GM19043 (cell line): ENCODE results near the gene RPL14.
"Not testable (repeated sequence)": the region's sequence is repeated elsewhere in the genome, so short reads cannot be mapped to it uniquely, and the experiment has no call there.

Source experiments
- ATAC-seq: cut with Tn5 transposase; IDR thresholded peaks from one replicate; pipeline ENCODE4 v1.9.1; 2021; ENCODE audit warnings: low read depth; ENCODE audit not compliant: unreplicated experiment

The RPL14 gene

DNA sequence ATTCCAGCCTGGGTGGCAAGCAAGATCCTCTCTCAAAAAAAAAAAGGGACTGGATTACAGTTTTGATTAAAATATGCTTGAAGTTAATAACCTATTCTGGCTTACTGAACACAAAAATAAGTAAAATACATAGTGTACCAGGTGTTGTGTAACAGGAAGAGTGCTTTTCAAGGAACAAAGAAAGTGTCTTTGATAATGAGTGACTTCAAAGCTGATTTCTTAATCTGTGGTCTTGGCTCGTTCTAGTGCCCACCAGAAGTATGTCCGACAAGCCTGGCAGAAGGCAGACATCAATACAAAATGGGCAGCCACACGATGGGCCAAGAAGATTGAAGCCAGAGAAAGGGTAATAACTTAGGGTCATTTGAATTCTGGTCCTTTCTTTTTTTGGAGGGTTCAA is 4.0 kb downstream of the RPL14 start:
- no peak for ATAC-seq

DNA sequence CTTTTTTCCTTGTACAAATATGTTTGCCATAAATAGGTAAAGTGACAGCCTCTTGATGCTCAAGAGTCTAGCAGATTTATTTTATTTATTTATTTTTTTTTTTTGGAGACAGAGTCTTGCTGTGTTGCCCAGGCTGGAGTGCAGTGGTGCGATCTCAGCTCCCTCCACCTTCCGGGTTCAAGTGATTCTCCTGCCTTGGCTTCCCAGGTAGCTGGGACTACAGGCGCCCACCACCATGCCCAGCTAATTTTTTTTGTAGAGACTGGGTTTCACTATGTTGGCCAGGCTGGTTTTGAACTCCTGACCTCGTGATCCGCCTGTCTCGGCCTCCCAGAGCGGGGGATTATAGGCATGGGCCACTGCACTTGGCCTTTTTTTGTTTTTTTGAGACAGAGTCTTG is 5.7 kb downstream of the RPL14 start:
- not testable (repeated sequence) for ATAC-seq

DNA sequence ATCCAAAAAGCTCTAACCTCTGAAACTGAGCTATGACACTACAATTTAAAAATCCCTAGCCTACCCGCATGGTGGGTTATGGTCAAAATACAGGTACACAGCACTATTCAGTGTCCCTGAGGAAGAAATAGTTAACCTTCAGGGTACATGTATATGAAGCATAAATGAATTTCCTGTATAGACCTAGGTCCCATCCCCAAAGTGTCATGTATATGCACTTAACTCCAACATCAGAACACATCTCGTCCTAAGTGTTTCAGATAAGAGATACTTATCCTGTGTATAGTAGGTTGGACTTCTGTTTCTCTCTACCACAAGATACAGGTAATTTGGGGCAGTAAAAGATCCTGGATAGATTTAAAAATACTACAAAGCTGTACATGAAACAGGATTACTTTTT is 6.4 kb downstream of the RPL14 start:
- ATAC-seq, result no peak

DNA sequence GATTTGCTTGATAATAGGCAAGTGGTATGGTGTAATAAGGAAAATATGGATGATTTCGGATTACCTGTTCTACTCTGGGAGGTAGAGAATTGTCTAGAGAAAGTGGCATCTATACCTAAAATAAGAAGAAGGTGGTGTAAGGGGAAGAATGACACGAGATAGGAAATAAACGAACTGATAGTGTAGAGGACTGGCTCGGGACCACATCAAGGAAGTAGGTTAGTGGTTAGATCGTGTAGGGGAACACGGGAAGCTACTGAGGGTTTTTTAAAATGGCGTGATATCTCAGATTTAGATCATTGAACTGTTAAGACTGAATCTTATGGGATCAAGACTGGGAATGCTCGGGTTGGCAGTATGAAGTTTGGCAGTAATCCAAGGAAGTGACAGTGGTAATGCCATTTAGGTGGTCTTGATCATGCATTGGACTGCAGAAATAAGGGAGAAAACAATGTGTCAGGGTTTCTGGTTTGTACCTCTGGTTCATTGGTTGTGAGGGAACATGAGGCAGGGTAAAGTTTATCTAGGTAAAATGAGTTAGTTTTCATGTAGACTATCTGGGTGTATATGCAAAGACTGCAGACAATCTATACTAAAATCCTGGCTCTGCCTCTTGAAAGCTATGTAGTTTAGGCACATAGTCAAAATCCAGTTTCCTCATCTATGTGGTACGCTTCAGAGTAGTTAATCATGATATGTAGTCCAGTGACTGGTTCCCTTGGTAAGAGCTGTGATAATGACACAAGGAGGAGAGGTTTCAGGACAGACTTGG is 7.4 kb downstream of the RPL14 start:
- no peak for ATAC-seq

DNA sequence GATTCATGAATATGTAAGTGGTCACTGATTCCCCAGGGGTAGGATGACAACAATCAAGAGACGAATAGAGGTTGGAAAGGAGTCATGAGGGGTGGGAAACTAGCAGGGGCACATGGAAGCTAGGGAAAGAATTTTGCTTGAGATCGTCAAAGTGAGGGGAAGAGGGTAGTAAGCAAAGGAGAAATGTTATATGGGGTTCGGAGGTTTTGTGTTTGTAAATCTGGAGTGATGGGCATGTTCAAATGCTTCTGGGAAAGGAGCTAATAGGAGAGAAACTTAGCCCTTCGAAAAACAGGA is 7.9 kb downstream of the RPL14 start:
- ATAC-seq, result no peak

DNA sequence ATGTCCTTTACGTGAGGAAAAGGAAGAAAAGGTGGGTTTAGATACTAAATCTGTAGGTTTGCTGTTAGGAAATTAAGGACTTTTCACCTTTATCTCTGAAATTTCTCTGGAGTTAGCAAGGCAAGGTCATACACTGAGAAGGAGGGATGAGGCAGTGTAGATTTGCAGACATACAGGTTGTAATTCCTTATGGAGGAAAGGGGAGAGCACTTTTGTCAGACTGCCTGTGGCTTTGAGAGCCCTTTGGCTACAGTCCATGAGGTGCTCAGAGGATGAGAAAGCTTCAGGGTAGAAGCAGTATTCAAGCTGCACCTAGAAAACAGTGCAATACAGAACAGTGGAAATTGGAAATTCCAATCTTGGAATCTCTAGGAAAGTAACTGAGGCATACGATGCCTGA is 8.3 kb downstream of the RPL14 start:
- no peak for ATAC-seq

DNA sequence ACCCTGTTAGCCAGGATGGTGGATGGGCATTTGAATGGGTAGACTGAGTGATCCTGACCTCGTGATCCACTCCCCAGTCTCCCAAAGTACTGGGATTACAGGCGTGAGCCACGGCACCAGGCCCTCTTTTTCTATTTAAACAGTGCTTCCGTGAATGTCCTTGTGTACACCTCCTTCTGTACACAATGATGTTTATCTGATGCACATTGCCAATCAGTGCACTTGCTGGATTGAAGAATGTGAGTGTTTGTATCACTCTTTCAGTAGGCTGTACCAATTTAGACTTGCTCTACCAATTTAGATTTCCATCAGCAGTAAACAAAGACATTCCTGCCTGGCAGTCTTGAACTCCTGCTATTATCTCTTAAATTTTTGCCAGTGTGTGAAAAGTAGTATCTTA is 10.9 kb downstream of the RPL14 start:
- no peak for ATAC-seq

DNA sequence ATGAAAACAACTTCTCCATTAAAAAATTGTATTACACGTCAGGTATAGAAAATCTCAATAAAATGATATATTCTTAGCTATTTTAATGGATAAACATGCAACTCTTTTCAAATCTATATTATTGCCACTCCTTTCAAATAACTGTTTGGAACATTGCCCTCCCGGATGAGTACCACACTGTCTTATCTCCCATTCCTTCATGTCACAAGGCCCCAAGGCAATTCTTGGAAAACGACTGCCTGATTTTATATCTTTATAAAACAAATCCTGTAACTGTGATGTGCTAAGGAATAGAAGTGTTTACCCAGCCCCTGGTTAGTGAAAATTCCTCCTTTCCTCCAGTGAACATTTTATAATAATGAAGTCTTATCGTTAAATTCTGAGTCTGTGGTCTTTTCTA is 13.6 kb downstream of the RPL14 start:
- no peak for ATAC-seq

DNA sequence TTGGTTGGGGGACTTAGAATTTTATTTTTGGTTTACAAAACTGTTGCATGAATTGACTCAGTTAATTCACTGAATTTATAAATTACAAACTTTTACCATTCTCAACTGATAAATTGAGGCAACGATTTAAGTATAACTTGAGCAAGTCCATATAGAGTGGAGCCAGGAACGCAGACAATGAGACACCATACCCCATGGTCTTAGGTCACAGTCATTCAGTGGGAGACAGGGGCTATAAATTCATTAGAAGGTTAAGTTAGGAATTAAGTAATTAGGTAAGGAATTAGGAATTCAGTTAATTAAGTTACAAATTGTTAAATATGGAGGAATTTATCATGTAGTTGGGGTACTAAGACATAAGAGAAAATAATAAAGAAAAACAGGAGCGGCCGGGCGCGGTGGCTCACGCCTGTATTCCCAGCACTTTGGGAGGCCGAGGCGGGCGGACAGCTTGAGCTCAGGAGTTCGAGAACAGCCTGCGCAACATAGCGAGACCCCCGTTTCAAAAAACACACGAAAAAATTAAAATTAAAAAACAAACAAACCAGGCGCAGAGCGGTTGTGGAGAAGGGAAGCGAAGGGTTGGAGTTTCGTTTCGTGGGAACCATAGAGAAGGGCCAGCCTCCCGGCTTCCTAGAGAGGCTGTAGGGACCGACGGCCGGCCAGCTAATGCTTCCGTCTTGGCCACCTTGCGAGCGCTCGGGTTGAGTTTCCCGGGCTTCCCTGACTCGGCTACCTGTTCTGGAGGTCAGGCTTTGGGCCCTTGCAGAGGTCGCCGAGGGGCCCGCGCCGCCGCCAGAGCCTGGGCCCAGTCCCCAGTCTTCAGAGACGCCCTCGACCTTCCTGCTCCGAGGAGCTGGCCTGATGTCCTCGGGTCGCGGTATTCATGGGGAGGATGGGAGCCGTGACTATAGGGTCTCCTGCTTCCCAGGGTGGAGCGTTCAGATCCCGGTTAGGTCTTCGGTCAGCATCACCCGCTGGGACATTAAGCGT is 19.6 kb downstream of the RPL14 start, which contains the start of gene ZNF619:
Gene ZNF619 (plus strand): TSS at position 645 of the 993 bp plus-strand sequence. CDS start 858 bp downstream, outside the sequence.
- peak; percentile 82 for ATAC-seq

DNA sequence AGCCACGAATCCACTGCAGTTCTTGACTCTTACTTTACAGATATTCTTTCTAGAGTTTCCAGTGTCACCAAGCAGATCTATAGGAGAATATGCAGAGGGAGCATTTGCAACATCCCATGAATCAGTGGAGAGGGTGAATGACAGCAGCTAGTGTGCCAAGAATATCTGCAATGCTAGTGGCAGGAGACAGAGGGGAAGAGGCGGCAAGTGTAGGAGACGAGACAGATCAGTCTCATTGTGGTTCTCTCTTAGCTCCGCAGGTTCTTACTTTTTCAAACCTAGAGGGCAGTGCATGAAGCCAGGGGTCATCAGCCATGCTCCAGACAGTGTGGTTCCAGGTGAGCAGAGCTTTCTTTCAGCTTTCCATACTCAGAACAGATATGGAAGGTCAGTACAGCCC is 20.5 kb downstream of the RPL14 start:
- ATAC-seq, result no peak

DNA sequence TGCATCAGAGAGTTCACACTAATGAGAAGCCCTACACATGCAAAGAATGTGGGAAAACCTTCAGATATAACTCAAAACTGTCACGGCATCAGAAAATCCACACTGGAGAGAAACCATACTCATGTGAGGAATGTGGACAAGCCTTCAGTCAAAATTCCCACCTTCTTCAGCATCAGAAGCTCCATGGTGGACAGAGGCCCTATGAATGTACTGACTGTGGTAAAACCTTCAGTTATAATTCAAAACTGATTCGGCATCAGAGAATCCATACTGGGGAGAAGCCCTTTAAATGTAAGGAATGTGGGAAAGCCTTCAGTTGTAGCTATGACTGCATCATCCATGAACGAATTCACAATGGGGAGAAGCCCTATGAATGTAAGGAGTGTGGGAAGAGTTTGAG is 30.0 kb downstream of the RPL14 start:
- ATAC-seq, result no peak

DNA sequence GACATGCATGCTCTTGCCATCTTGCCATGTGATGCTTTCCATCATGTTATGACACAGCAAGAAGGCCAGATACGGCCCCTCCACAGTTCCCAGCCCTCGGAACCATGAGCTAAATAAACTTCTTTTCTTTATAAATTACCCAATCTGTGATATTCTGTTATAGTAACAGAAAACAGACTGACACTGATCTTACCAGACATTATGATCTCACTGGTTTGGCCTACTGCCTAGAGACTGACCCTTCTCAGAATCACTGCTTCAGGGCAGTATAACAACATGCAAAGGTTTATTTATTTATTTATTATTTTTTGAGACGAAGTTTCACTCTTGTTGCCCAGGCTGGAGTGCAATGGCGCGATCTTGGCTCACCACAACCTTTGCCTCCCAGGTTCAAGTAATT is 33.8 kb downstream of the RPL14 start:
- no peak for ATAC-seq

DNA sequence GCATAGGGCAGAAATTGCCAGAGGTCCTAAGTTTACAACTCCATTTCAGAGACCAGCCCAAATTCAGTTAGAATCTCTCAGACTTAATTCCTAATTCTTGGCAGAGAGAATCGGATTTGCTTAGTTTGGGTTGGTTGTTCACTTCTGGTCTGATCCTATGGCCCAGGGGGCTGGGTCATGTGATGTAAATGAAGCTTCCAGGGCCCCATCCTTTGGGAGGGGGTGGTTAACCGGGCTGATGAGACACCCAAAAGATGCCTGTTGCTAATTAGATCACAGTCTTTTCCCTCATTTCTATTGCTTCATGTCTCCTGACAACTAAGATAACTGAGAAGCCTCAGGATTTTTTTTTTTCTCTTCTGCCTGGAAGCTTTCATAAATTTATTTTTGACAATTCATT is 37.6 kb downstream of the RPL14 start:
- ATAC-seq, result no peak

DNA sequence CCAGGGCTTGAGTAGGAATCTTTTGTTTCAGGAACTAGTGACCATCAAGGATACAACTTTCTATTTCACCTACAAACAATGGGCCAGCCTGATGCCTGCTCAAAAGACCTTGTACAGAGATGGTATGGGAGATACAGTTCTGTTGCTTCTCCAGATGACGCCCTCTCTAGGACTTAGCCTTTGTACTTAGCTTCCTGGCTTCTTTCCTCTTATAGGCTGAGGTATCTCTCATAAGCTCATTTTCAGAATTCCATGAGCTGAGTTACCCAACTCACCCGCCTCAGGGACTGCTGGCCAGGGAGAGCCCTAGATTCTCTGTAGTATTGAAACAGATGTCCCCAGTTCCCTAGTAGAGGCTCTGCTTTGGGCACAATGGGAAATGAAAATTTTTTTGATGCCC is 40.1 kb downstream of the RPL14 start:
- no peak for ATAC-seq

DNA sequence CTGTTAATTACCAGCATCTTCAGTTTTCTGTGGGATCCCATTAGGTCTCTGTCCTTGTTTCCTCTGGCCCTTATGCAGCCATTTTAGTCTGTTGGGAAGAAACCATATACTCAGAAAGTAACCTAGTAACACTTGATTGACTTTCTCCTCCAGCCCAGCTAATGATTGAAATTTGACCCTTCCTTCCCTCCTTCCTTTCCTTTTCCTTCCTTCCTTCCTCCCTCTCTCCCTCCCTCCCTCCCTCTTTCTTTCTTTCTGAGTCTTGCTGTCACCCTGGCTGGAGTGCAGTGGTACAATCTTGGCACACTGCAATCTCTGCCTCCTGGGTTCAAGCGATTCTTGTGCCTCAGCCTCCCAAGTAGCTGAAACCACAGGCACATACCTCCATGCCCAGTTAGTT is 42.8 kb downstream of the RPL14 start:
- ATAC-seq, result no peak

DNA sequence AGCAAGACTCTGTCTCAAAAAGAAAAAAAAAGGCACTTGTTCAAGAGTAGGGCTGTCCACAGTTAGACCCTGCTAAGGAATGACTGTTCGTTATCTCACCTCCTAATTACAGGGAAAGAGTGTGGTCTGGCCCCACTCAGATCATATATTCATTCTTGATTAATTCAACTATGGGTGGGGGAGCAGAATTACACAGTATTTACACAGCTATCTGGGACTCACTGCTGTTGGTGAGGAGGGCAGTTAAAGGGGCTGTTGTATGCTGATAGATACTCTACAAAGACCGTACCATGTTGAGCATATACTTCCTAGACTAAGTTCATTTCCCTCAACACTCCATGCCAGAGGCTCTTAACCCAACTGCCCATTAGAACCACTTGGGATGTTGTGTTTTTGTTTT is 44.9 kb downstream of the RPL14 start:
- ATAC-seq, result no peak

DNA sequence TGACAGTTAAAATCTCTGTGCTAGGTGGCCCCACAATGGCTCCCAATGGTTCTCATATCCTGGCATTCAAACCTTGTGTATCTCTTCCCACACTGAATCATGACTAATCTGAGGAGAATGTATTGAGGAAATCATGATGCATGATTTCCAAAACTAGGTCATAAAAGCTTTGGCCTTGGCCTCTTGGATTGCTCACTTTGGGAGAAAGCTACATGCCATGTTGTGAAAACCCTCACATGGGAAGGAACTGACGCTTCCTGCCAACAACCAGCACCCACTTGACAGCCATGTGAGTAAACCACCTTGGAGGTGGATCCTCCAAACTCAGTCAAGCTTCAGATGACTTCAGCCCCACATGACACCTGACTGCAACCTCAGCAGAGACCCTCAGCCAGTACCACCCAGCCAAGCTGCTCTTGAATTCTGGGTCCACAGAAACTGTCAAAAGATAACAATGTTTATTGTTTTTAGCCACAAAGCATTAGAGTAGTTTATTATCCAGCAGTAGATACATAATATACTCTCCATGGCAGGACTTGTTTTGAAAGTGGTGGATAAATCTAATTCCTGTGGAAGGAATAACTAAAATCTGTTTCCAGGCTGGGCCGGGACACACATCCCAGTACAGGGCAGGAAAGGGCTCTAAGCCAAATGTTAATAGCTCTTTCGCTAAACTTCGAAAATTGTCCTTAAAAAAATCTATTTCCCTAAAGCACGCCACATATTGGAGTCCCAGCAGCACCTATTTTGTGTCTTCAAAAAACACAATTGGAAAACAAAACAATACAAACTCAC is 47.7 kb downstream of the RPL14 start:
- ATAC-seq, result no peak

DNA sequence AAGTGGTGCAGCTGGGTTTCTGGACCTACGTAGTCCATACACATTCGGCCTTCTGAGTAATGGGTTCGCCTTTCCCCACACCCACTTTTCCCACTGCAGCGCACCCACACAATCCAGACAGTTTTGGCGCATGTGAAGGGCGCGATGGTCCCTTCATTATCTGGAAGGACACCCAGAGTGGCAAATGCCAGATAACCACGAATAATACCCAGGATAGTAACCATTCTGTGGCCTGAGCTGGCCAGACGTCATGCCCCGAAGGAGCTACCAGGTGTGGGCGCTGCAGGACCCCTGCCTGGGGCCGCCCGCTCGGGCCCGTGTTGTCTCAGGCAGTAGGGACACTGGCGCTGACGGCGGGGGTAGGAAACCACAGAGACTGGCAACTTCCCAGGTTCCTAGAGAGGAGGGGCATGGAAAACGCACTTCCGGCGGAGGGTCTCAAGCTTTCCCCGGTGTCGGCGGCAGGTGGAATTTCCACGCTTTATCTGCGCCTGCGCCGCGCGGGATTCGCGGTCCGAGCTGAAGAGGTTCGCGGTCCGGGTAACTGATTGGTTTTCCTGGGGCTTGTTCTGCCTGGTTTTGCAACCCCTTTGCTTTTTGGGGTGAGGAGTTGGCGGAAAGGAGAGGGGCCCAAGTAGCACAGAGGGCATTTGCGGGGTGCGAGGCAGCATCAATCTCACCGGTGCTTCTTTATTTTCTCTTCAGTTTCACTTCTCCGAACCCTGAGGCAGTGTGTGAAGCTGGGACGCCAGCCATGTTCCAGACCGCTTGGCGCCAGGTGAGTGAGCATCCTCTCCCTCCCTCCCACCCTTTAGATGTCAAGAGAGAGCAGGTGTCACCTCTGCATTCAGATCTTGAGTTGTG is 48.7 kb downstream of the RPL14 start, which contains the start of gene ZNF620:
Gene ZNF620 (plus strand): TSS at position 441 of the 864 bp plus-strand sequence. CDS start 314 bp downstream, at position 755.
- peak; percentile 86 for ATAC-seq

DNA sequence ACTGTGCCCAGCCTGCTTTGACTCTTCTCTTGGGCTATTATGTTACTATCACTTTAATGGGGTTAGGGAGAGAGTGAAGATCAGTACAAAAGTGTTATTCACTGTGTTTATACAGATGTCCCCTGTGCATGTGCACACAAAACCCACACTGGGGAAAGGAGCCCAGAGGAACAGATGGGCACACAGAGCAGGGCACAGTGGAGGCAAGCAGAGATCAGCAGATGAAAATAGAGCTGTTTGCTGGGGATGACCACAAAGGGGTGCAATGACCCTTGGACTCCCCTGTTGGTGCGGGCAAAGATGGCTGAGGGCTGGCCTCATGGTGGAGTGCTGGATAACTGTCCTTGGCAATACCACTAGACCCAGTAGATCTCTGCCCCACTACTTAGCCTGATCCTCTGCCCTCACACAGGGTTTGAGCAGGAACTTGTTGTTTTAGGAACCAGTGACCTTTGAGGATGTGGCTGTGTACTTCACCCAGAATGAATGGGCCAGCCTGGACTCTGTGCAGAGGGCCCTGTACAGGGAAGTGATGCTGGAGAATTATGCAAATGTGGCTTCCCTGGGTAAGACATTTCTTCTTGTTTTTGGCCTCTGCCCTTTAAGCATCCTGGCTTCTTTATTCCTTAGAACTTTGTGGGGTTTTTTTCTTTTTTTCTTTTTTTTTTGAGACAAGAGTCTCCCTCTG is 54.0 kb downstream of the RPL14 start:
- no peak for ATAC-seq
